Fibroblast of lung (primary cell): Measurements from ENCODE around the gene PRKAR1B.

Source experiments
- CTCF ChIP-seq, 2 donors: IDR thresholded peaks in 1 of 2; conservative IDR thresholded peaks in 1 of 2; 1 replicate in 1 of 2; 2 replicates in 1 of 2; pipeline ENCODE4 v1.5.1; 2011 to 2012; ENCODE audit warnings: low read length in 2 of 2, control low read depth in 1 of 2, inconsistent platforms in 1 of 2, low read depth in 1 of 2, mild to moderate bottlenecking in 1 of 2
- EZH2 ChIP-seq: IDR thresholded peaks from 2 replicates; pipeline ENCODE4 v1.5.1; 2012; ENCODE audit warnings: low read length, control low read depth, mild to moderate bottlenecking; ENCODE audit errors: missing control alignments

DNA sequence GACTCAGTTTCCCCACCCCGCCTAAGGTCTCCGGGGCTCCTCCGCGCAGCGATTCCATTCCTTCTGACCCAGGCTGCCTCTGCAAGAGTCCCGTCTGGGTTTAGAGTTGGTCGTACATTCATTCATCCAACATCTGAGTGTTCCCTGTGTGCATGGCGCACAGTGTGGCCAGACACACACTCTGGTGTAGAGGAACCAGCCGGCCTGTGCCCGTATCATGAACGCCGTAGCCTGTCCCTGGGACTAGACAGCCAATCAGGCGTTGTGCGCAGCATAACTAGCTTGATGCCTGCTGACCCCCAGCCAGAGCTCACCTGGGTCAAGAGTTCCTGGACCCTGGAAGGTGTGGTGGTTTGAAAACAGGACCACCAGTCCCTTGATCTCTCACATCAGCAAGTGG lies 186.5 kb downstream of the PRKAR1B start:
- TF ChIP-seq CTCF (conservative IDR thresholded peaks at IDR 0.05 in 1 of 2, IDR thresholded peaks at IDR 0.05 in 1 of 2; ENCODE audit: low read depth in 1 of 2, low read length in 2 of 2) = no peak
- no peak for TF ChIP-seq EZH2
